Neural progenitor cell (in vitro differentiated cells): ENCODE data around the gene REXO5.

Experiments
- EZH2 ChIP-seq: fragments of 200-600 bp; sonication (generic); IDR thresholded peaks from 2 replicates; pipeline ENCODE4 v1.6.1; 2017; ENCODE audit warnings: antibody characterized with exemption, mild to moderate bottlenecking, moderate library complexity
- EZH2phosphoT487 ChIP-seq: fragments of 200-600 bp; sonication (generic); IDR thresholded peaks from 2 replicates; pipeline ENCODE4 v1.6.1; 2017; ENCODE audit warnings: antibody characterized with exemption
- TF ChIP-seq, protein P1 (sequence below): fragments of 200-600 bp; sonication (generic); IDR thresholded peaks from 2 replicates; pipeline ENCODE4 v1.5.1; 2017; ENCODE audit warnings: antibody characterized with exemption, mild to moderate bottlenecking

DNA sequence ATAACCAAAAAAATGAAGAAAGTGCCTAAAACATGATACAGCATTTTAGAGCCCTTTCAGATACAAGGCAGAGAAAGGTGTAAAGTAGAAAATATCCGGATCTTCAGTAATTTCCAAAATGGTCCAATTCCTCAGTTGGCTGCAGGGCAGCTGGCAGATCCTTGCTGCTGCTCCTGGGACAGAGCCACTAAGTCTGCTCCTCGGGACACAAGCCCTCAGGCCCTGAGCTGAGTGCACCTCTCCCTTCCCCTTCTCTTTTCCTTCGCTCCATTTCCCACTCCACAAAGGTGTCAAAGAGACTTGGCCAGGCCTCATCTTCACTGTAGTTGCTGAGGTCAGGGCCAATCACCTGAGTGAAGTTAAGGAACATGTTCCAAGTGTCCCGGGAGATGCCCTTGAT lies 53.4 kb downstream of the REXO5 start:
- TF ChIP-seq, protein P1, sequence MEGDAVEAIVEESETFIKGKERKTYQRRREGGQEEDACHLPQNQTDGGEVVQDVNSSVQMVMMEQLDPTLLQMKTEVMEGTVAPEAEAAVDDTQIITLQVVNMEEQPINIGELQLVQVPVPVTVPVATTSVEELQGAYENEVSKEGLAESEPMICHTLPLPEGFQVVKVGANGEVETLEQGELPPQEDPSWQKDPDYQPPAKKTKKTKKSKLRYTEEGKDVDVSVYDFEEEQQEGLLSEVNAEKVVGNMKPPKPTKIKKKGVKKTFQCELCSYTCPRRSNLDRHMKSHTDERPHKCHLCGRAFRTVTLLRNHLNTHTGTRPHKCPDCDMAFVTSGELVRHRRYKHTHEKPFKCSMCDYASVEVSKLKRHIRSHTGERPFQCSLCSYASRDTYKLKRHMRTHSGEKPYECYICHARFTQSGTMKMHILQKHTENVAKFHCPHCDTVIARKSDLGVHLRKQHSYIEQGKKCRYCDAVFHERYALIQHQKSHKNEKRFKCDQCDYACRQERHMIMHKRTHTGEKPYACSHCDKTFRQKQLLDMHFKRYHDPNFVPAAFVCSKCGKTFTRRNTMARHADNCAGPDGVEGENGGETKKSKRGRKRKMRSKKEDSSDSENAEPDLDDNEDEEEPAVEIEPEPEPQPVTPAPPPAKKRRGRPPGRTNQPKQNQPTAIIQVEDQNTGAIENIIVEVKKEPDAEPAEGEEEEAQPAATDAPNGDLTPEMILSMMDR: no peak
- TF ChIP-seq EZH2 (no peak), EZH2phosphoT487 (no peak)
